ENCODE data around the gene RNU4-1. TPM values are rescaled to one million over a fixed set of nuclear protein-coding genes. Genes with fewer than 3 reads are reported as not detected.

The RNU4-1 gene
- total and polyA plus RNA-seq, 9 of the 15 experiments (the other 6 are each of a cell fraction or from before 2014, with no cell fraction given) = under 0.01 to 19,719 (median 3,563) TPM; not detected in 4

- TF ChIP-seq, protein P1, sequence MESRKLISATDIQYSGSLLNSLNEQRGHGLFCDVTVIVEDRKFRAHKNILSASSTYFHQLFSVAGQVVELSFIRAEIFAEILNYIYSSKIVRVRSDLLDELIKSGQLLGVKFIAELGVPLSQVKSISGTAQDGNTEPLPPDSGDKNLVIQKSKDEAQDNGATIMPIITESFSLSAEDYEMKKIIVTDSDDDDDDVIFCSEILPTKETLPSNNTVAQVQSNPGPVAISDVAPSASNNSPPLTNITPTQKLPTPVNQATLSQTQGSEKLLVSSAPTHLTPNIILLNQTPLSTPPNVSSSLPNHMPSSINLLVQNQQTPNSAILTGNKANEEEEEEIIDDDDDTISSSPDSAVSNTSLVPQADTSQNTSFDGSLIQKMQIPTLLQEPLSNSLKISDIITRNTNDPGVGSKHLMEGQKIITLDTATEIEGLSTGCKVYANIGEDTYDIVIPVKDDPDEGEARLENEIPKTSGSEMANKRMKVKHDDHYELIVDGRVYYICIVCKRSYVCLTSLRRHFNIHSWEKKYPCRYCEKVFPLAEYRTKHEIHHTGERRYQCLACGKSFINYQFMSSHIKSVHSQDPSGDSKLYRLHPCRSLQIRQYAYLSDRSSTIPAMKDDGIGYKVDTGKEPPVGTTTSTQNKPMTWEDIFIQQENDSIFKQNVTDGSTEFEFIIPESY (CRISPR knock-in tag; IDR thresholded peaks at IDR 0.05) = 0 out of 2 replicates have a peak, but pooled peaks have one; percentile 10
- peak; percentile 95 for TF ChIP-seq MEIS2 (IDR thresholded peaks at IDR 0.05; ENCODE audit: partially characterized antibody)
- TF ChIP-seq HMGN3 (IDR thresholded peaks at IDR 0.05; ENCODE audit: borderline replicate concordance, extremely low read depth, insufficient read length, low read depth, low read length) = peak; percentile 26
- TF ChIP-seq L3MBTL2 (IDR thresholded peaks at IDR 0.05) = peak; percentile 49
- TF ChIP-seq POLR2AphosphoS5 (IDR thresholded peaks at IDR 0.05; ENCODE audit: control insufficient read depth, insufficient read depth, low read depth, low read length) = 0 out of 2 replicates have a peak, but pooled peaks have one; percentile 28
- peak; percentile 87 for TF ChIP-seq EGR1 (conservative IDR thresholded peaks at IDR 0.05)
- TF ChIP-seq ZC3H4 (CRISPR knock-in tag; IDR thresholded peaks at IDR 0.05; ENCODE audit: borderline replicate concordance) = no peak
- TF ChIP-seq, protein P2, sequence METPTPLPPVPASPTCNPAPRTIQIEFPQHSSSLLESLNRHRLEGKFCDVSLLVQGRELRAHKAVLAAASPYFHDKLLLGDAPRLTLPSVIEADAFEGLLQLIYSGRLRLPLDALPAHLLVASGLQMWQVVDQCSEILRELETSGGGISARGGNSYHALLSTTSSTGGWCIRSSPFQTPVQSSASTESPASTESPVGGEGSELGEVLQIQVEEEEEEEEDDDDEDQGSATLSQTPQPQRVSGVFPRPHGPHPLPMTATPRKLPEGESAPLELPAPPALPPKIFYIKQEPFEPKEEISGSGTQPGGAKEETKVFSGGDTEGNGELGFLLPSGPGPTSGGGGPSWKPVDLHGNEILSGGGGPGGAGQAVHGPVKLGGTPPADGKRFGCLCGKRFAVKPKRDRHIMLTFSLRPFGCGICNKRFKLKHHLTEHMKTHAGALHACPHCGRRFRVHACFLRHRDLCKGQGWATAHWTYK (CRISPR knock-in tag; IDR thresholded peaks at IDR 0.05) = peak; percentile 62; the same call in 1 of the 2 replicates
- peak; percentile 63; the same call in 1 of the 2 replicates for TF ChIP-seq ZNF644 (tag; IDR thresholded peaks at IDR 0.05; ENCODE audit: low read depth)
- peak; percentile 55 for TF ChIP-seq GABPB1 (CRISPR knock-in tag; IDR thresholded peaks at IDR 0.05)
- 0 out of 2 replicates have a peak, but pooled peaks have one; percentile 28 for TF ChIP-seq TOE1 (IDR thresholded peaks at IDR 0.05; ENCODE audit: borderline replicate concordance)
- no peak for TF ChIP-seq TOE1 (CRISPR knock-in tag; IDR thresholded peaks at IDR 0.05; ENCODE audit: borderline replicate concordance, low read depth)
- no peak for TF ChIP-seq ERF (CRISPR knock-in tag; IDR thresholded peaks at IDR 0.05)
- TF ChIP-seq ZNF584 (CRISPR knock-in tag; IDR thresholded peaks at IDR 0.05; ENCODE audit: low read depth) = peak; percentile 31; the same call in 1 of the 2 replicates
- TF ChIP-seq, protein P3, sequence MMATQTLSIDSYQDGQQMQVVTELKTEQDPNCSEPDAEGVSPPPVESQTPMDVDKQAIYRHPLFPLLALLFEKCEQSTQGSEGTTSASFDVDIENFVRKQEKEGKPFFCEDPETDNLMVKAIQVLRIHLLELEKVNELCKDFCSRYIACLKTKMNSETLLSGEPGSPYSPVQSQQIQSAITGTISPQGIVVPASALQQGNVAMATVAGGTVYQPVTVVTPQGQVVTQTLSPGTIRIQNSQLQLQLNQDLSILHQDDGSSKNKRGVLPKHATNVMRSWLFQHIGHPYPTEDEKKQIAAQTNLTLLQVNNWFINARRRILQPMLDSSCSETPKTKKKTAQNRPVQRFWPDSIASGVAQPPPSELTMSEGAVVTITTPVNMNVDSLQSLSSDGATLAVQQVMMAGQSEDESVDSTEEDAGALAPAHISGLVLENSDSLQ (IDR thresholded peaks at IDR 0.05) = peak; percentile 88
- TF ChIP-seq, protein P4, sequence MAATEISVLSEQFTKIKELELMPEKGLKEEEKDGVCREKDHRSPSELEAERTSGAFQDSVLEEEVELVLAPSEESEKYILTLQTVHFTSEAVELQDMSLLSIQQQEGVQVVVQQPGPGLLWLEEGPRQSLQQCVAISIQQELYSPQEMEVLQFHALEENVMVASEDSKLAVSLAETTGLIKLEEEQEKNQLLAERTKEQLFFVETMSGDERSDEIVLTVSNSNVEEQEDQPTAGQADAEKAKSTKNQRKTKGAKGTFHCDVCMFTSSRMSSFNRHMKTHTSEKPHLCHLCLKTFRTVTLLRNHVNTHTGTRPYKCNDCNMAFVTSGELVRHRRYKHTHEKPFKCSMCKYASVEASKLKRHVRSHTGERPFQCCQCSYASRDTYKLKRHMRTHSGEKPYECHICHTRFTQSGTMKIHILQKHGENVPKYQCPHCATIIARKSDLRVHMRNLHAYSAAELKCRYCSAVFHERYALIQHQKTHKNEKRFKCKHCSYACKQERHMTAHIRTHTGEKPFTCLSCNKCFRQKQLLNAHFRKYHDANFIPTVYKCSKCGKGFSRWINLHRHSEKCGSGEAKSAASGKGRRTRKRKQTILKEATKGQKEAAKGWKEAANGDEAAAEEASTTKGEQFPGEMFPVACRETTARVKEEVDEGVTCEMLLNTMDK (IDR thresholded peaks at IDR 0.05; ENCODE audit: borderline replicate concordance, insufficient read depth, low read depth, low read length, poor library complexity, severe bottlenecking) = peak; percentile 61
- TF ChIP-seq ADNP (tag; IDR thresholded peaks at IDR 0.05) = no peak
- peak; percentile 74; the same call in 1 of the 2 replicates for TF ChIP-seq ZNF589 (CRISPR knock-in tag; IDR thresholded peaks at IDR 0.05; ENCODE audit: low read depth)
- TF ChIP-seq ETV6 (IDR thresholded peaks at IDR 0.05; ENCODE audit: borderline replicate concordance in 1 of 2, low read depth in 2 of 2, low read length in 1 of 2) = no peak
- 0 out of 2 replicates have a peak, but pooled peaks have one; percentile 44 for TF ChIP-seq ETV6 (CRISPR knock-in tag; IDR thresholded peaks at IDR 0.05; ENCODE audit: borderline replicate concordance)
These were observed 27.4 kb downstream of the RNU4-1 start, which contains the start of gene PXN (continued) for GRCh38 chr12:120265473-120266179.
